NCI-H187 (cell line): ENCODE results near the gene IL2RA.
"Not testable (repeated sequence)": the region's sequence is repeated elsewhere in the genome, so short reads cannot be mapped to it uniquely, and the experiment has no call there.

Experiments used
- DNase-seq, 2 experiments: peaks; one replicate each; lab custom pipeline; 2025; lab: John Stamatoyannopoulos, UW

Gene IL2RA

DNA sequence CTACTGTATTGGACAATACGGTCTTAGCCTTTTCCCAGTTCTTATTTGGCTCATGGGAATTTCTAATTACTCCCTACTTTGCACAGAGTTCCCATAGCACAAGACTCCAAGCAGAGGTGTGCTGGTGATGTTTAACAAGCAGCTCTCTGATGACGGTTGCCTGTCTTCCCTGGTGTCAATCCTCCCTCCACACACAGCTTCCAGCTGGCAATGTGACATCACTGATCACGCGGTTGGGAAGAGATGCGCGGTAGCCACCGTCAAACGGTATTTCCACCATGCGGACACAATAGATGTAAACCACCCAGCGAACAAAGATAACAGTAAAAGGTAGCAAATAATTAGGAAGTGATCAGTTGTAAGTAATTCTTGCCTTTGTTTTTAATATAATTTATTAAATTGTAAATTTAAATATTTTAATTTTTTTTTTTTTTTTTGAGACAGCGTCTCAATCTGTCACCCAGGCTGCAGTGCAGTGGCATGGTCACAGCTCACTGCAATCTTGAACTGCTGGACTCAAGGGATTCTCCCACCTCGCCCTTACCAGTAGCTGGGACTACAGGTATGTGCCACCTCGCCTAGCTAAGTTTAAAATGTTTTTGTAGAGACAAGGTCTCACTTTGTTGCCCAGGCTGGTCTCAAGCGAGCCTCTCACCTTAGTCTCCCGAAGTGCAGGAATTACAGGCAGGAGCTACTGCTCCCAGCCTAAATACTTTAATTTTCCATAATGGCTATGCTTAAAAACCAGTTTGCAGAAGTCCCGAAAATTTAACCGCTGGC is 48.6 kb downstream of the IL2RA start:
- DNase-seq, result no peak

DNA sequence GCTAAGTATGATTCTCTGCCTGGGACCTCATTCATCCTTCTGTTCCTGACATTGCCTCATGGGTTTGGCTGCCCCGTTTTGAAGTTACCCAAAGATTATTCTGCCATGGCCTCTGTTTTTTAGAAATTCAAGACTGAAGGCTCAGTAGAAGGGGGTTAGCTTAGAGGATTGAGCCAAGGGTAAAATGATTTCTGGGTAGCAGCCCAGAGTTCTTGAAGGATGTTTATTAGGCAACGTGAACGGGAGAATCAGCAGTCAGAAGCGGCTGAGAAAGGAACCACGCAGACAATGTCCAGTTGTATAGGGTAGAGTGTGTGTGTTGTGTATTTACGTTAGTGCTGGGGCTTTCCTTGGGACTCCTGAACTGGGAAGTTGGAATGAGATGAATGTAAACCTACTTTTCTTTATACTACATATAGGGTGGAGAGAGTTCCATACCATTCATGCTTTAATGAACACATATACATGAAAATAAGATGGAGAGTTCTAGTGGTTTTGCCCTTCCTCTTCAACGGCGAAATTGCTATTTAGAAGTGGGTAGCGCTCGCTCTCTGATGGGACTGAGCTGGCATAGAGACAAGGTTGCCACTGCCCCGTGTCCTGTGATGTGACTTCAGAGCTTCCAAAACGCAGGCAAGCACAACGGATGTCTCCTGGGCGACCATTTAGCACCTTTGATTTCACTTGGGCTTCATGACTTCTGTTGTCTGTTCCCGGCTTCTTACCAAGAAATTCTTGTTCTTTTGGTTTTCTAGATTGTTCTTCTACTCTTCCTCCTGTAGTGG is 49.9 kb downstream of the IL2RA start:
- no peak for DNase-seq

DNA sequence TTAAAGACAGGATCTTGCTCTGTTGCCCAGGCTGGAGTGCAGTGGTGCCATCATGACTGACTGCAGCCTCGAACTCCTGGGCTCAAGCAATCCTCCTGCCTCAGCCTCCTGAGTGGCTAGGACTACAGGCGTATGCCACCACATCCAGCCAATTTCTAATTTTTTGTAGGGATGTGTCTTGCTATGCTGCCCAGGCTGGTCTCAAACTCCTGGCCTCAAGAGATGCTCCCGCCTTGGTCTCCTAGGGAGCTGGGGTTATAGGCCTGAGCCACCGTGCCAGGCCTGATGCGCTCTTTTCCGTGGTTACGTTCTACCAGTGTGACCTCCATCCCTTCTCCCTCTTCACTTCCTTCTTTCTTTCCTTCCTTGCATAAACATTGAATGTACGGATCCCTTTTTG is 50.6 kb downstream of the IL2RA start:
- DNase-seq, result no peak

DNA sequence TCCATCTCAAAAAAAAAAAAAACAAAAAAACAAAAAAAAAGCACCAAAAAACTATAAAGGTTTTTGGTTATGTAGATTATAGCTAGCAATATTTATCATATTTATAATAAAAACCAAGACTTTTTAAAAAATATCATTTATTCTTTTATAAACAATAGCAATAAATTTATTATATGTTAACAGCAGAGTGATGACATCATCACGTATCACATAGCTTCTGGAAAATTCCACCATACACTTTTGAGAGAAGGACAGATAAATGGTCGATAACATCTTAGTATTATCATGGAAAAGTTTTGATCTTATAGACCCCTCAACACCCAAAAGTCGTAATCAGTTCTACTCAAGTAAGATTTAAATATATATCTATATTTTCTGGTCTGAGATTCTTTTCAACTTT is 51.6 kb downstream of the IL2RA start:
- DNase-seq, result no peak

DNA sequence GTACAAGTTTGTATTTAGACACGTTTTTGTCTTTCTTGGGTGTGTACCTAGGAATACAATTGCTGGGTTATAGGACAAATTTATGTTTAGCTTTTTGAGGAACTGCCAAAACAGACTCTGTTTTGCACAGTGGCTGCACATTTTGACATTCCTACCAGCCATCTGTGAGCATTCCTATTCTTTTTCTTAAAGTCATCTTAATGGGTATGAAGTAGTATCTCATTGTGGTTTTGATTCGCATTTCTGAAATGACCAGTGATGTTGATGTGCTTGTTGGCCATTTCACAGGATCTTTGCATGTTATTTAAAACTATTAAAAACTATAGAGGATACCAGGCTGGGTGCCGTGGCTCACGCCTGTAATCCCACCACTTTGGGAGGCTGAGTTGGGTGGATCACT is 52.2 kb downstream of the IL2RA start:
- no peak for DNase-seq

DNA sequence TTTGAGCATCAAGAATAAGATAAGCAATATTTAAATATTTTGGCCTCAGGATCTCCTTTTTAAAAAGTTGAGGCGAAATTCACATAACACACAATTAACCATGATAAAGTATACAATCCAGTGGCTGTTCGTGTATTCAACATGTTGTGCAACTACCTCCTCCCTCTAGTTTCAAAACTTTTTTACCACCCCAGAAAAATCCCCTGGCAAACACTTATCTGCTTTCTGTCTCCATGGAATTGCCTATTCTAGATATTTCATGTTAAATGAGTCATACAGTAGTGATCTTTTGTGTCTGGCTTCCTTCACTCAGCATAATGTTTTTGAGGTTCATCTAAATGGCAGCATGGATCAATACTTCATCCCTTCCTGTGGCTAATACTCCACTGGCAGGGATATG is 53.0 kb downstream of the IL2RA start:
- no peak for DNase-seq

DNA sequence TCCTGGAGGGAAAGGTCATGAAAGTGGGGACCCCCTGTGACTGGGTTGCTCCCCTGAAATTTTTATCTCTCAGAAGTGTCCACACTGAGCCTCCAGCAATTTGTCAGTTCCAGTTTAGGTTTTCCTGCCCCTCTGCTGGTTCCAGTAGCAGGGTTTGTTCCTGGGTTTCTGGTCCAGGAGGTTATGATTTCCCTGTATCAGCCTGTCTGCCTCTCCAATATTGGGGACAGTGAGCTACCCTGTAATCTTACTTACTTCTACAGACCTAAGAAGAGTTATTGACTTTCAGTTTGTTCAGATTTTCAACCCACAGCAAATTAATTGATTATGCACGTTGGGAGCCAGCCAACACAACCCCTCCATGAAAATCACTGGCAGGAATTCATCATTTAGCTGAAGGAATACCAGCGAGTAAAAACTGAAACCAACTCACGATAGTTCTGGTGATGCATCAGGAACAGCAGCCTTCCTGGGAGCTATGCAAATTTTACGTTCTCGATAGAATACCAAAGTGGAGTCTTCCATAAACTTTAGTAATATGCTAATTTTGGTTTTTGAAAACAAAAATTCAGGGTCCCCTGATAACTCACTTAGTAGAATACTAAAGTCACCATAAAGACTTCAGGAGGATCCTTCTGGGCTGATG is 53.5 kb downstream of the IL2RA start:
- no peak for DNase-seq

DNA sequence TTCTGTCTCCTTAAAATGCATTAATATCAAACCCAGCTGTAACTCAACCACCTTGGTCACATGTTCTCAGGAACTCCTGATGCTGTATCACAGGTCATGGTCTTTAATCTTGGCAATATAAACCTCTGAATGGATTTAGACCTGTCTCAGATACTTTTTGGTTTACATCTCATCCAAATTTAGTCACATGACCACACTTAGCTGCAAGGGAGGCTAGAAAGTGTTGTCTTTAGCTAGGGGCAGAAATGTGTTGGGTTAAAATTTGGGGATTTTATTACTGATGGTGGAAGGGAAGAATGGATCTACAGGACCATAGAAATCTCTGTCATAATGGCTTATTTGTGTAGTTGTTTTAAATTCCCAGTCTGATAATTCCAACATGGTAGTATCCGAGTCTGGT is 55.2 kb downstream of the IL2RA start:
- DNase-seq, result no peak

DNA sequence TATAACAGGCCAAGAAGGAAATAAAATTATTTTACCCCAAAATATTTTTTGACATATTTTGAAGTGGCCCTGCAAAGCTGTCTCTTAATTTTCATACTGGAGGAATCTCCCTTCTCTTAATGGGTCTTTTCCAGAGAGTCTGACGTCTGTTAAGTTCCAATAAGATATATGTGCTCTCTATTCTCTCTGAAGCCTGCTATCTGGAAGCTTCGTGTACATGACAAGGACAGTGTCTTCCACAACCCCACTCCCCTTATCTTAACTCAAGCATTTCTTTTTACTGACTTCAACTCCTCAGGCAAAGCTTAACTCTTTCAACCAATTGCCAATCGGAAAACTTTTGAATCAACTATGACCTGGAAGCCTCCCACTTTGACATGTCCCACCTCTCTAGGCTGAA is 55.6 kb downstream of the IL2RA start:
- no peak for DNase-seq

DNA sequence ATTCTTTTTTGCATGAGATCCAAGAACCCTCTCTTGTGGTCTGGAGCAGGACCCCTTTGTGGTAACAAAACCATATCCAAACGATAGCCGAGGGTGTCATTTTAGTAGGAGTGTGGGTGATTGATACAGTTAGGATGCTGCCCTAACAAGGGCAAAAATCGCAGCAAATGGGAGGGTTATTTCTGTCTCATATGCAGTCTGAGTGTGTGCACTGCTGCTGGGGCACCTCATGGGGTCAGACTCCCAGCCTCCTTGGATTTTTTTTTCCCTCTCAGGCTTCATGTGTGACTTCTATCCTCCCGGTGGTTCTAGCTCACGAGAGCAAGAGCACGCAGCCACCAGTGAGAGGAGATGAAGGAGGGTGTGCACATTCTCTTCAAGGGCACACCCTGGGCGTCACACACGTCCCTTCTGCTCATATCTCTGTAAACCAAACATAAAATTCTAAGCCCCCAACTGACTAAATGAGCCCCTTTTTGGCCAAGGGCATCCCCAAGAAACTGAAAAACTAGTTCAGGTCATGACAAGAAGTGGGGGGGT is 56.2 kb downstream of the IL2RA start:
- DNase-seq, result no peak

DNA sequence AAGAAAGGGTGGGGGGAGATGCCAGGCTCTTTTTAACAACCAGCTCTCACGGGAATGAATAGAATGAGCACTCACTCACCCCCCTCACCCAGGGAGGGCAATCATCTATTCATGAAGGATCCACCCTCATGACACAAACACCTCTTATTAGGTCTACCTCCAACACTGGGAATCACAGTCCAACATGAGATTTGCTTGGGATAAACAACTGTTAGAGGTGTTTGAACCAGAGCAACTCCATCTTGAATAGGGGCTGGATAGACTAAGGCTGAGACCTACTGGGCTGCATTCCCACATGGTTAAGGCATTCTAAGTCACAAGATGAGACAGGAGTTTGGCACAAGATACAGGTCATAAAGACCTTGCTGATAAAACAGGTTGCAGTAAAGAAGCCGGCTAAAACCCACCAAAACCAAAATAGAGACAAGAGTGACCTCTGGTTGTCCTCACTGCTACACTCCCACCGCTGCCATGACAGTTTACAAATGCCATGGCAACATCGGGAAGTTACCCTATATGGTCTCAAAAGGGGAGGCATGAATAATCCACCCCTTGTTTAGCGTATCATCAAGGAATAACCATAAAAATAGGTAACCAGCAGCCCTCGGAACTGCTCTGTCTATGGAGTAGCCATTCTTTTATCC is 56.9 kb downstream of the IL2RA start:
- DNase-seq, result not testable (repeated sequence)

DNA sequence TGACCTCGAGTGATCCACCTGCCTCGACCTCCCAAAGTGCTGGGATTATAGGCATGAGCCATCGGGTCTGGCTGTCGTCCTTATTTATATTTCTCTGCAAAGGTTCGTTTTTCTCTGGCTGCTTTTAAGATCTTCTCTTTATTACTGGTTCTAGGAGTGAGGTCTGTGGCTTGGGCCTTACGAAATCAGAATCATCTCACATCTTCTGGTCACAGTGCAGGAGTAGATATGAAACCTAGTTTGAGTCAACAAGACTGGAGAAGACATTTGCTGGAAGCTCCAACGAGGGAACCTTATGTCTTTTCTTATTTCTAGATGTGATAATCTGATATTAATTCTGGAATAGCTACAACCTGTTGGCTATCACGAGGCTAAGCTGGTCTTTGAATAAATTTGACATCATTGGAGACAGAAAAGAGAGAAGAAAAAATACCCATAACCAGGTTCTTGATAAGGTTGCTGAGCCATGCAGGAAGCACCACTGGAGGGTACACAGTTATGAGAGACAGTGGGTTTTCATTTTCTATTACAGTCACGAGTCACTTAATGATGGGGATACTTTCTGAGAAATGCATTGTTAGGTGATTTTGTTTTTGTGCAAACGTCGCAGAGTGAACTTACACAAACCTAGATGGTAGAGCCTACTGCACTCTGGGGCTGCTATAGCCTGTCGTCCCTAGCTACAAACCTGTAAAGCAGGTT is 59.2 kb downstream of the IL2RA start:
- no peak for DNase-seq

DNA sequence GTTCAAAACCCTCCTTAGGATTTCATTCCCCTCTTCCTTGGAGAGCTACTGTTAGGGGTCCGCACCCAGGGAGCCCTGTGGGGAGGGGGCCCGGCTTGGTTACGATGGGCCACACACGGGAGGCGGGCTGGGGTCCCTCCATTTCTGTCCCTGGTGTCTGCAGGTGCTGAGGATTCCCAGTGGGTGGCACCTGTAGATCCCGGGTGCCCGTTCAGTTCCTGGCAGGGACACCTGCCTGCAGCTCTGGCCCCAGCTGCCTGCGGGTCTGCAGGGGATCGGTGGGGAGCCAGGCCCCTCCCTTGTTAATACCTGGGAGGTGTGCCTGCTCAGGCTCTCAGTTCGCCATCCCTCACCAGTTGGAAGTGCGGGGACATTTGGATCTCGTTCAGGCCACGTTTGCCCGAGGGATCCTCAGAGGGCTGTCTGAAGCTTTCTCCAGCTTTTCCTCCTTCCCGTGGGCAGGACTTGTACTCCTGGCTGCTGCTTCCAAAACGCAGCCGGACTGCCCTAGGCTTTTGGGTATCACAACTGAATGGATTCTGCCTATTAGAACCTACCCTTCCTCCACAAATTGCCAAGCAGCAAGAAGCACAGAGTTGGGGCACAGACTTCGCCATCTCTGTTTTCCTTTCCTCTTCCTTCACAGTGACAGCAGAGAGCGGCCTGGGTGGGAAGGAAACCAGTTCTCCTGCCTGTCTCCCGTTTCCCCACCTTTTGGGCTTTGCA is 62.6 kb downstream of the IL2RA start:
- no peak for DNase-seq

DNA sequence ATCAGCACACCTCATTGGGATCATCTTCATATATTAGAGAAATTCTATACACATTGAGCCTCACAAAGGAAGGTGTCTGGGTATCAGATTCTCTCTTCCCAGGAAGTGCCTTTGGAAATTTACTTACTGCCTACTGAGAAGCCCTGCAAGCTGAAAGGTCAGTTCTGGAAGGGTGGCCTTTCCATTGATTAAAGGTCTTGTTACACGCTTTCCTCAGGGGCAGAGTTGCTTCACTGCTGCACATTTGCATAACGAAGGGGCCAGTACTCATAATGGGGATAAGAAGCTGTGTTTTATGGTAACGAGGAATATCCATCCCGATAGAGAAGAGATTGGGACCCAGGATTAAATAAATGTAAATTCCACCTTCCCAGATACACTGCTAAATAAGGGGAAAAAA is 65.5 kb downstream of the IL2RA start:
- DNase-seq, result no peak

DNA sequence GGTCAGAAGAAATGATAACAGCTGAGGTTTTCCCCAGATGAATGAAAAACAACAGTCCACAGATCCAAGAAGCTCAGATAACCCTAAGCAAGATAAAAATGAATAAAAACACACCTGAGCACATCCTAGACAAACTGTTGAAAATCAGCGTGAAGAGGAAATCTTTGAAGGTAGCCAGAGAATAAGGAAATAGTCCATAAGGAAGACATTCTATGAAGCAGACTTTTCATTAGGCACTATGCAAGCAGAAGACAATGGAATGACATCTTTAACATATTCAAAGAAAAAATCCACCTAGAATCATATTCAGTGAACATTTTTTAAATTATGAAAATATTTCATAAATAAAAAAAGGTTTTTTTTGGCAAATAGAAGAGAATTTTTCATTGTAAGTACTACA is 69.8 kb downstream of the IL2RA start:
- DNase-seq, result no peak

DNA sequence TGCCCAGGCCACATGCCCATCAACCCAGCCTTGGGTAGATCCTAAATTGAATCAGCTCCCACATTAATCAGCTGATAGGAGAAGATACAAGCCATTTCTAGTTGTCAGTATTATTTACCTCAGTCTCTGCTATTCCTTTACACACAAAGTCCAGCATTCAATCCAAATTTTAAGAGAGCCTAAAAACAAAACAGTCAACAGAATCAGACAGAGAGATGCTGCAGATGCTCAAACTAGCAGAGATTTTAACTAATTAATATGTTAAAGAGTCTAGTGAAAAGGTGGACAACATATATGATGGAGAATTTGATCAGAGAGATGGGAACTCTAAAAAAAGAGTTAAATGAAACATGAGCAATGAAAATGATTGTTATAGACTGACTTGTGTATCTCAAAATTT is 70.5 kb downstream of the IL2RA start:
- no peak for DNase-seq

DNA sequence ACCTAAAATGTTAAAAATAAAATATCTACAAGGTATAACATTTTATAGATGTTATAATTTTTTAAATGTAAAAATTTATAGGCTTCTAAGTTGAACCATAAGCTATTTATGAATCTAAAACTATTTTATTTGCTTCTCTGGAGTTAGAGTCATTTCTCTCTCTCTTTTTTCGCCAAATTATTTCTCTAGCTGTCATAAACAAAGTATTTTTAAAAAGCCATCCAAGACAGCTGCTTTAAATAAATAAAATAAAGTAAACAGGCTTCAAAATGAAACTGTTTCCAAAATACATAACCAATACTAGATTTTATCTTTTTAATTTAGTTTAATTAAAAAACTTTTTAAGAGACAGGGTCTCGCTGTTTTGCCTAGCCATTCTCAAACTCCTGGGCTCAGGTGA is 72.4 kb downstream of the IL2RA start:
- DNase-seq, result no peak

DNA sequence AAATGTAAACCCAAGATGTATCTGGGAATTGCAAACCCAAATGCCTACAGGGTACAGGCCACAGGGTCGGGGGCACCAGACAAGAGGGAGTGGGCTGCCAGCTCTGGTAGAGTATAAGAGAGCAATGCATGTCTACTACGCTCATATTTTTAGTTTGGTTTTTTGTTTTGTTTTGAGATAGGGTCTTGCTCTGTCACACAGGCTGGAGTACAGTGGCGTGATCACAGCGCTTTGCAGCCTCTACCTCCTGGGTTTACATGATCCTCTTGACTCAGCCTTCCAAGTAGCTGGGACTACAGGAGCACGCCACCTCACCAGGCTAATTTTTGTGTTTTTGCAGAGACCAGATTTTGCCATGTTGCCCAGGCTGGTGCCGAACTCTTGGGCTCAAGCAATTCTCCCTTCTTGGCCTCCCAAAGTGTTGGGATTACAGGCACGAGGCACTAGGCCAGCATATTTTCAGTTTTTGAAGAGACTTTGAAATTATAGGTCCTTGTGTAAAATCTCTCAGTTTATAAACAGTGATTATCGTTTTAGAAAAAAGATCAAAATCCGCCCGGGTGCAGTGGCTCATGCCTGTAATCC is 73.7 kb downstream of the IL2RA start:
- no peak for DNase-seq

DNA sequence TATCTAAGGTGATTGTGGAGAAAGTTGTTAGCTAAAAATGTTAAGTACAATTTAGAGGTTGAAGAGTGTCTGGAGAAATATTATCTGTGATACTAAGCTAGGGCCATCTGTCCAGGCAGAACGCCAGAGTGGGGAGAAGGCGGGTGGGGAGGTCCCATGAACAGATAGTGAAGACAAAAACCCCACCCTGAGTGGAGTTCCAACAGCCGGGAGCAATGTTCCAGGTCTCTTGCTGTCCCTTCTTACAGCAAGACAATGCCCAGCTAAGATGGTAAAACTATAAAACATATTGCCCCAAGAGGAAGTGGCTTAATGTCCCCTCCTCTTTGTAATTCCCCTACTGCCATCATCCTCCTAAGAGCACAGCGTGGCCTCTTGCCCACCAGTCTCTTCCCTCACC is 74.4 kb downstream of the IL2RA start:
- no peak for DNase-seq

DNA sequence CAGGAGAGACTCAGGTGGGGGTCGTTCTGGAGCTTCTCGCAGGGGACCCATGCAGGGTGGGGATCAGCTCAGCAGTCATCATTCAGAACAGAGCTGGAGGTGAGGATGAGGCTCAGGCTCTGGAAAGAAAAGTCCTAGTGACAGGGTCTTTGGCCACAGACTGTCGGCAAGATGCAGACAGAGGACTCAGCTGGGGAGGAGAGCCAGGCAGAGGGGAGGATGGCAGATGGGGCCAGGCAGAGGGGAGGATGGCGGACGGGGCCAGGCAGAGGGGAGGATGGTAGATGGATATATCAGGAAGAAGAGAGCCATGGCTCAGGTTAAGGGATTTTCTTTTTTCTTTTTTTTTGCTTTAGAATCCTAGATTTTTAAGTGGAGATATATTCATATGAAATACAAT is 77.1 kb downstream of the IL2RA start:
- no peak for DNase-seq

DNA sequence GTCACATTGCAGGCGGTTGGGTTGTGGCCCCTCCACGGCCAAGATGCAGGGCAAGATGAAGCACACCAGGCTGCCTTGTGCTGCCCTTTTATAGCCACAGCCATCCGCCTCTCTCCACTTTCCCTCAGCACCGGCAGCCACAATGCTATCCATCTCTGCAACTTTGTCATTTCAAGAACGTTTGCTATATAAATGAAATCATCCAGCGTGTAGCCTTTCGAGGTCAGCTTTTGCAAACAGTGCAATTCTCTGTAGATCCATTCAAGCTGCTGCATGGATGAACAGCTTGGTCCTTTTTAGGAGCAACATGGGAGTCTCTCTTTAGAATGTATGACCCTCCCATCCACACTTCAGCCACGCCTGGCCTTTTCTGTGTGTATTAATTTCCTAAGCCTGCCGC is 78.4 kb downstream of the IL2RA start:
- no peak for DNase-seq
